ENCODE measurements around the gene PER3. TPM values are rescaled to one million over a fixed set of nuclear protein-coding genes. Genes with fewer than 3 reads are reported as not detected.

Gene PER3
- polyA plus RNA-seq, 2 of the 4 experiments (the other 2 are of a cell fraction), result 1.9 to 3.7 TPM

DNA sequence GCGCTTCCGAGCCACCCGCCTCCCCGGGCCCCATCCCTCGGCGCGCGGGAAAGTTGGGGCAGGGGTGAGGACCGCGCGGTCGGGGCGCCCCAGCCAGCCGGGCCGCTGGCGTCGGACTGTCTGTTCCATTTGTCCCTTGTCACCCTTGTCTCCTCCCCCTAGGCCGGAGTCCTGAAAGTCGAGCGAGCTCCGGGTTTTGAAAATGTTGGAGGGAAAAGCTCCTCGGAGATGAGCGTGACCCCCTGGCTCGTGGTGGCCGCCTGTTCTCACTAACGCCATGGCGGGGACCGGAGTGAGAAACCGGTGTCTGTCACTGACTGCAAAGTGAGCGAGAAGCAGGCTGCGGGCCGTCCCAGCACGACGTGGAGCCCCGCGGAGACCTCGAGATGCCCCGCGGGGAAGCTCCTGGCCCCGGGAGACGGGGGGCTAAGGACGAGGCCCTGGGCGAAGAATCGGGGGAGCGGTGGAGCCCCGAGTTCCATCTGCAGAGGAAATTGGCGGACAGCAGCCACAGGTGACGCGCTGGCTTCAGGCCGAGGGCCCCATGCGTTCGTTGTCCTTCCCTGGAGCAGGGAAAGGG, 491 bp downstream of the PER3 start:
- WGBS (ENCODE audit: missing lambda C conversion rate), result 71% methylated on average over 31 of the region's 52 CpGs

DNA sequence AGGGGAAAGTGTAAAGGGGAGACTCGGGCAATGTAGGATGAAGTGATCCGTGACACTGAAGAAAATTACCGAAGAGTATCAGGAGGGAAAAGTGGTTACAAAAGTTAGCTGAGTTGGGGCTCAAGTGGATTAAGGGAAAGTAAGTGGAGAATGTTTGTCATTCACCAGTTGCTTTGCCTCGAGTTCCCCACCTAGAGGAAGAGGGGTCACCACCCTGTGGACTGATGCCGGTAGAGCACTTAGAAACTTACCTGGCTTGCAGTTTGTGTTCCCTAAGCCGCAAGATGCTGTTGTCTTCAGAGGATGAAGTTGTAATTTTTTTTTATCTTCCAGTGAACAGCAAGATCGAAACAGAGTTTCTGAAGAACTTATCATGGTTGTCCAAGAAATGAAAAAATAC, 1.0 kb downstream of the PER3 start:
- CTCF ChIA-PET, result interaction anchor here (1.4 kb wide), 1 partner anchor 32 kb away, joined by 4 read pairs; no protein-coding TSS in a partner anchor
- peak overlapping the region; percentile 95; the same call in 2 of the 3 replicates for H3K4me2 ChIP-seq
- POLR2A ChIA-PET, result no interaction called here
- TF ChIP-seq POLR2A (IDR thresholded peaks at IDR 0.05; ENCODE audit: low read length), result no peak
- TF ChIP-seq, protein P1, sequence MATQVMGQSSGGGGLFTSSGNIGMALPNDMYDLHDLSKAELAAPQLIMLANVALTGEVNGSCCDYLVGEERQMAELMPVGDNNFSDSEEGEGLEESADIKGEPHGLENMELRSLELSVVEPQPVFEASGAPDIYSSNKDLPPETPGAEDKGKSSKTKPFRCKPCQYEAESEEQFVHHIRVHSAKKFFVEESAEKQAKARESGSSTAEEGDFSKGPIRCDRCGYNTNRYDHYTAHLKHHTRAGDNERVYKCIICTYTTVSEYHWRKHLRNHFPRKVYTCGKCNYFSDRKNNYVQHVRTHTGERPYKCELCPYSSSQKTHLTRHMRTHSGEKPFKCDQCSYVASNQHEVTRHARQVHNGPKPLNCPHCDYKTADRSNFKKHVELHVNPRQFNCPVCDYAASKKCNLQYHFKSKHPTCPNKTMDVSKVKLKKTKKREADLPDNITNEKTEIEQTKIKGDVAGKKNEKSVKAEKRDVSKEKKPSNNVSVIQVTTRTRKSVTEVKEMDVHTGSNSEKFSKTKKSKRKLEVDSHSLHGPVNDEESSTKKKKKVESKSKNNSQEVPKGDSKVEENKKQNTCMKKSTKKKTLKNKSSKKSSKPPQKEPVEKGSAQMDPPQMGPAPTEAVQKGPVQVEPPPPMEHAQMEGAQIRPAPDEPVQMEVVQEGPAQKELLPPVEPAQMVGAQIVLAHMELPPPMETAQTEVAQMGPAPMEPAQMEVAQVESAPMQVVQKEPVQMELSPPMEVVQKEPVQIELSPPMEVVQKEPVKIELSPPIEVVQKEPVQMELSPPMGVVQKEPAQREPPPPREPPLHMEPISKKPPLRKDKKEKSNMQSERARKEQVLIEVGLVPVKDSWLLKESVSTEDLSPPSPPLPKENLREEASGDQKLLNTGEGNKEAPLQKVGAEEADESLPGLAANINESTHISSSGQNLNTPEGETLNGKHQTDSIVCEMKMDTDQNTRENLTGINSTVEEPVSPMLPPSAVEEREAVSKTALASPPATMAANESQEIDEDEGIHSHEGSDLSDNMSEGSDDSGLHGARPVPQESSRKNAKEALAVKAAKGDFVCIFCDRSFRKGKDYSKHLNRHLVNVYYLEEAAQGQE (IDR thresholded peaks at IDR 0.05), result no peak
- no peak for TF ChIP-seq RAD21 (conservative IDR thresholded peaks at IDR 0.05 in 1 of 2, IDR thresholded peaks at IDR 0.05 in 1 of 2)
- TF ChIP-seq ZC3H11A (IDR thresholded peaks at IDR 0.05), result no peak
- TF ChIP-seq, protein P2, sequence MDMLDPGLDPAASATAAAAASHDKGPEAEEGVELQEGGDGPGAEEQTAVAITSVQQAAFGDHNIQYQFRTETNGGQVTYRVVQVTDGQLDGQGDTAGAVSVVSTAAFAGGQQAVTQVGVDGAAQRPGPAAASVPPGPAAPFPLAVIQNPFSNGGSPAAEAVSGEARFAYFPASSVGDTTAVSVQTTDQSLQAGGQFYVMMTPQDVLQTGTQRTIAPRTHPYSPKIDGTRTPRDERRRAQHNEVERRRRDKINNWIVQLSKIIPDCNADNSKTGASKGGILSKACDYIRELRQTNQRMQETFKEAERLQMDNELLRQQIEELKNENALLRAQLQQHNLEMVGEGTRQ (IDR thresholded peaks at IDR 0.05), result no peak
- TF ChIP-seq HOXB5 (CRISPR knock-in tag; IDR thresholded peaks at IDR 0.05), result no peak
- TF ChIP-seq HOXB13 (CRISPR knock-in tag; IDR thresholded peaks at IDR 0.05; ENCODE audit: low read depth), result no peak
- TF ChIP-seq HEYL (CRISPR knock-in tag; IDR thresholded peaks at IDR 0.05), result no peak
- TF ChIP-seq, protein P3, sequence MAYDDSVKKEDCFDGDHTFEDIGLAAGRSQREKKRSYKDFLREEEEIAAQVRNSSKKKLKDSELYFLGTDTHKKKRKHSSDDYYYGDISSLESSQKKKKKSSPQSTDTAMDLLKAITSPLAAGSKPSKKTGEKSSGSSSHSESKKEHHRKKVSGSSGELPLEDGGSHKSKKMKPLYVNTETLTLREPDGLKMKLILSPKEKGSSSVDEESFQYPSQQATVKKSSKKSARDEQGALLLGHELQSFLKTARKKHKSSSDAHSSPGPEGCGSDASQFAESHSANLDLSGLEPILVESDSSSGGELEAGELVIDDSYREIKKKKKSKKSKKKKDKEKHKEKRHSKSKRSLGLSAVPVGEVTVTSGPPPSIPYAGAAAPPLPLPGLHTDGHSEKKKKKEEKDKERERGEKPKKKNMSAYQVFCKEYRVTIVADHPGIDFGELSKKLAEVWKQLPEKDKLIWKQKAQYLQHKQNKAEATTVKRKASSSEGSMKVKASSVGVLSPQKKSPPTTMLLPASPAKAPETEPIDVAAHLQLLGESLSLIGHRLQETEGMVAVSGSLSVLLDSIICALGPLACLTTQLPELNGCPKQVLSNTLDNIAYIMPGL (CRISPR knock-in tag; IDR thresholded peaks at IDR 0.05; ENCODE audit: borderline replicate concordance), result no peak
- TF ChIP-seq, protein P4, sequence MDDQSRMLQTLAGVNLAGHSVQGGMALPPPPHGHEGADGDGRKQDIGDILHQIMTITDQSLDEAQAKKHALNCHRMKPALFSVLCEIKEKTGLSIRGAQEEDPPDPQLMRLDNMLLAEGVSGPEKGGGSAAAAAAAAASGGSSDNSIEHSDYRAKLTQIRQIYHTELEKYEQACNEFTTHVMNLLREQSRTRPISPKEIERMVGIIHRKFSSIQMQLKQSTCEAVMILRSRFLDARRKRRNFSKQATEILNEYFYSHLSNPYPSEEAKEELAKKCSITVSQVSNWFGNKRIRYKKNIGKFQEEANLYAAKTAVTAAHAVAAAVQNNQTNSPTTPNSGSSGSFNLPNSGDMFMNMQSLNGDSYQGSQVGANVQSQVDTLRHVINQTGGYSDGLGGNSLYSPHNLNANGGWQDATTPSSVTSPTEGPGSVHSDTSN (IDR thresholded peaks at IDR 0.05), result no peak
- TF ChIP-seq CHD4 (IDR thresholded peaks at IDR 0.05; ENCODE audit: borderline replicate concordance), result no peak
- TF ChIP-seq HDAC2 (IDR thresholded peaks at IDR 0.05), result no peak
- no peak for TF ChIP-seq EHMT2 (IDR thresholded peaks at IDR 0.05; ENCODE audit: low read depth)
- TF ChIP-seq RFX5 (IDR thresholded peaks at IDR 0.05), result no peak
- no peak for TF ChIP-seq GATA3 (IDR thresholded peaks at IDR 0.05; ENCODE audit: borderline replicate concordance)
- no peak for TF ChIP-seq PHF8 (IDR thresholded peaks at IDR 0.05; ENCODE audit: borderline replicate concordance, low read depth)
- TF ChIP-seq TFCP2L1 (CRISPR knock-in tag; IDR thresholded peaks at IDR 0.05), result no peak
- H3K4me3 ChIP-seq, result no peak overlapping the region
- DNase-seq (ENCODE audit: low read depth in 1 of 2, low spot score in 1 of 2), result no peak
- peaks cover 4% of the 10 kb centered on the region; the same call in 2 of the 3 replicates for H3K4me1 ChIP-seq
- H3K27ac ChIP-seq, result no peak overlapping the region; a peak in 1 of 6 replicates
- 94% methylated on average over 7 of the region's 7 CpGs for WGBS (ENCODE audit: missing lambda C conversion rate)
- no peak for FAIRE-seq
- H3K9me3 ChIP-seq, result no peaks in the 10 kb centered on the region
- no peak for ATAC-seq

More for the DNA sequence above, 491 bp downstream of the PER3 start:
- Histone ChIP-seq H3K4me1 (peaks cover 4% of the 10 kb centered on the region; the same call in 2 of the 3 replicates), H3K4me3 (peak overlapping the region; percentile 56), H3K9me3 (no peaks in the 10 kb centered on the region), H3K27ac (peak overlapping the region; percentile 71 to 93), H3K4me2 (peak overlapping the region; percentile 95)
- no peak for FAIRE-seq
- no peak for DNase-seq (ENCODE audit: low read depth in 1 of 2, low spot score in 1 of 2)
- peak in 1 of 2 experiments; percentile 30; a peak in 3 of 6 replicates for ATAC-seq
- ChIA-PET POLR2A (no interaction called here), CTCF (interaction anchor here (1.4 kb wide), 1 partner anchor 32 kb away, joined by 4 read pairs; no protein-coding TSS in a partner anchor)
- no peak for TF ChIP-seq FOSB (CRISPR knock-in tag; IDR thresholded peaks at IDR 0.05)
- TF ChIP-seq, protein P5, sequence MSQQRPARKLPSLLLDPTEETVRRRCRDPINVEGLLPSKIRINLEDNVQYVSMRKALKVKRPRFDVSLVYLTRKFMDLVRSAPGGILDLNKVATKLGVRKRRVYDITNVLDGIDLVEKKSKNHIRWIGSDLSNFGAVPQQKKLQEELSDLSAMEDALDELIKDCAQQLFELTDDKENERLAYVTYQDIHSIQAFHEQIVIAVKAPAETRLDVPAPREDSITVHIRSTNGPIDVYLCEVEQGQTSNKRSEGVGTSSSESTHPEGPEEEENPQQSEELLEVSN (IDR thresholded peaks at IDR 0.05; ENCODE audit: borderline replicate concordance, low read depth), result peak; percentile 37; the same call in 1 of the 2 replicates
